AG04450 (cell line): ENCODE results near the gene GNAL. TPM values are rescaled to one million over a fixed set of nuclear protein-coding genes. Genes with fewer than 3 reads are reported as not detected.
A peak's percentile ranks its signal among the peaks of the same experiment; 100 is the strongest.

Source experiments
- CTCF ChIA-PET: fragments of 300-600, 350-600 bp; formaldehyde crosslinking; extraction: SDS; loops from one replicate; lab custom pipeline; 2022; ENCODE audit warnings: antibody characterized with exemption, inconsistent platforms; lab: Charles Lee
- POLR2A ChIA-PET: fragments of 350-600 bp; formaldehyde crosslinking; extraction: SDS; loops from one replicate; lab custom pipeline; 2021; ENCODE audit warnings: antibody characterized with exemption, inconsistent platforms; lab: Yijun Ruan, JAX
- DNase-seq: peaks from one replicate; pipeline ENCODE4 v3.0.0-alpha.2; 2011; ENCODE audit warnings: low read depth, low spot score
- H3K27ac ChIP-seq: one replicate; pipeline ENCODE4 v1.5.1; 2012; ENCODE audit warnings: low read depth, low read length, control low read depth
- H3K27me3 ChIP-seq: one replicate; pipeline ENCODE4 v1.6.0; 2012; ENCODE audit warnings: low read length; ENCODE audit not compliant: control insufficient read depth, insufficient read depth
- H3K4me3 ChIP-seq: 2 replicates; pipeline ENCODE4 v1.5.1; 2011; ENCODE audit warnings: mild to moderate bottlenecking, low read depth, low read length, control low read depth
- H3K9me3 ChIP-seq: 2 replicates; pipeline ENCODE4 v1.5.1; 2012; ENCODE audit warnings: low read length; ENCODE audit not compliant: control insufficient read depth, insufficient read depth
- polyA plus RNA-seq: library from polyadenylated mRNA; depleted of rRNA; stranded (reverse); fragments of >200 nt; gene quantifications from 2 replicates; pipeline ENCODE4 v1.2.3, GENCODE V29; 2011
- TF ChIP-seq, protein P1 (sequence below): IDR thresholded peaks from 2 replicates; pipeline ENCODE4 v1.5.1; 2011; ENCODE audit warnings: low read depth, low read length, control low read depth, inconsistent platforms

Gene GNAL
- polyA plus RNA-seq, 1 experiment, result 0.51 TPM

- ChIA-PET POLR2A (no interaction called here), CTCF (no interaction called here)
- peaks cover 3% of the 10 kb centered on the region for H3K27me3 ChIP-seq
- DNase-seq, result no peak
- no peaks in the 10 kb centered on the region for H3K9me3 ChIP-seq
- no peak overlapping the region for H3K4me3 ChIP-seq
- no peak overlapping the region for H3K27ac ChIP-seq
- TF ChIP-seq, protein P1, sequence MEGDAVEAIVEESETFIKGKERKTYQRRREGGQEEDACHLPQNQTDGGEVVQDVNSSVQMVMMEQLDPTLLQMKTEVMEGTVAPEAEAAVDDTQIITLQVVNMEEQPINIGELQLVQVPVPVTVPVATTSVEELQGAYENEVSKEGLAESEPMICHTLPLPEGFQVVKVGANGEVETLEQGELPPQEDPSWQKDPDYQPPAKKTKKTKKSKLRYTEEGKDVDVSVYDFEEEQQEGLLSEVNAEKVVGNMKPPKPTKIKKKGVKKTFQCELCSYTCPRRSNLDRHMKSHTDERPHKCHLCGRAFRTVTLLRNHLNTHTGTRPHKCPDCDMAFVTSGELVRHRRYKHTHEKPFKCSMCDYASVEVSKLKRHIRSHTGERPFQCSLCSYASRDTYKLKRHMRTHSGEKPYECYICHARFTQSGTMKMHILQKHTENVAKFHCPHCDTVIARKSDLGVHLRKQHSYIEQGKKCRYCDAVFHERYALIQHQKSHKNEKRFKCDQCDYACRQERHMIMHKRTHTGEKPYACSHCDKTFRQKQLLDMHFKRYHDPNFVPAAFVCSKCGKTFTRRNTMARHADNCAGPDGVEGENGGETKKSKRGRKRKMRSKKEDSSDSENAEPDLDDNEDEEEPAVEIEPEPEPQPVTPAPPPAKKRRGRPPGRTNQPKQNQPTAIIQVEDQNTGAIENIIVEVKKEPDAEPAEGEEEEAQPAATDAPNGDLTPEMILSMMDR, result no peak
Observed at GRCh38 chr18:11801573-11801972, 112.5 kb downstream of the GNAL start.

DNA sequence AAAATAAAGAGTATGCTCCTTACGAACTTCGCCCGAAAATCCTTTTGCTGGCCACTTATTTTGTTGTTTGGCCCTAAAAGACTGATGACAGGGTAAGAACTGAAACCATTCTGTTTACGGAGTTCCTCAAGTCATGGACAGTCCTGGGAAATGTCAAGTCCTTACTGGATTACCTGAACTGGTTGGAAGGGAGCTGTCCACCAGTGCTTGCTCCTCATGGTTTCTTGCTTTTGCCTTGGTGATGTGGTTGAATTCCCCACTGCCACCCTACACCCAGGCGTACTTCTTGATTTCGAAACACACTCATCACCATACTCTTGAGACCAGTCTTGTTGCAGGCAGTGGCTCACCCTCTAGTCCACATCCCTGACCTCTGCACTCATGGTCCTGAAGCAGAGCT, 113.1 kb downstream of the GNAL start:
- ChIA-PET POLR2A (no interaction called here), CTCF (no interaction called here)
- TF ChIP-seq, protein P1, result no peak

GRCh38 chr18:11802586-11802985, 113.5 kb downstream of the GNAL start:
- H3K9me3 ChIP-seq, result no peaks in the 10 kb centered on the region
- ChIA-PET CTCF (no interaction called here), POLR2A (no interaction called here)

More for the DNA sequence above, 113.1 kb downstream of the GNAL start:
- H3K27ac ChIP-seq, result no peak overlapping the region
- H3K27me3 ChIP-seq, result peaks cover 3% of the 10 kb centered on the region
- H3K9me3 ChIP-seq, result no peaks in the 10 kb centered on the region
- DNase-seq, result no peak
- no peak overlapping the region for H3K4me3 ChIP-seq

DNA sequence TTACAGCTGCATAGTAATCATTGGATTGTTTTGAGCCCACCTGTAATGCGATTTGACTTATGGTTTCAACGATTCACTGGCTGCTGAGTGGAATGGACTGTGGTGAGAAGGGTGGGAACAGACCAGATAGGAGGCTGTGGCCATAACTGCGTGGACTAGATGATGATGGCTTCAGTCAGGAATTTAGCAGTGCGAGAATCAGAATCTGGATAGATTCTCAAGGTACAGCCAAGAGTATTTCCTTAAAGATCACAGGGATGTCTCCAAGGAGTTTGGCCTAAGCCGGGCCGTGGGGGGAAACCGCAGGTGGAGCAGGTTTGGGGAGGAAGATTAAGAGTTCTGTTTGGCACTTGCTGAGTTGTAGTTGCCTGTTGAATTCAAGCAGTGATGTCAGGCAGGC, 118.2 kb downstream of the GNAL start:
- H3K27ac ChIP-seq, result no peak overlapping the region
- ChIA-PET CTCF (no interaction called here), POLR2A (interaction anchor here (0.6 to 0.9 kb wide), 3 partner anchors 39 to 502 kb away, joined by 3 to 7 read pairs (median 3); no protein-coding TSS in a partner anchor)
- H3K27me3 ChIP-seq, result peaks cover 3% of the 10 kb centered on the region
- no peaks in the 10 kb centered on the region for H3K9me3 ChIP-seq
- DNase-seq, result no peak
- no peak overlapping the region for H3K4me3 ChIP-seq
- TF ChIP-seq, protein P1, result no peak

More at GRCh38 chr18:11802586-11802985, 113.5 kb downstream of the GNAL start:
- TF ChIP-seq, protein P1, result no peak
- Histone ChIP-seq H3K4me3 (no peak overlapping the region), H3K27ac (no peak overlapping the region), H3K27me3 (peaks cover 3% of the 10 kb centered on the region)
- DNase-seq, result no peak

- peak overlapping the region; percentile 70 for H3K27ac ChIP-seq
- DNase-seq, result peak; percentile 26
- ChIA-PET CTCF (no interaction called here), POLR2A (no interaction called here)
- no peak overlapping the region for H3K4me3 ChIP-seq
- H3K9me3 ChIP-seq, result no peaks in the 10 kb centered on the region
- H3K27me3 ChIP-seq, result no peaks in the 10 kb centered on the region
- TF ChIP-seq, protein P1, result no peak
Observed at GRCh38 chr18:11808001-11808855, 119.2 kb downstream of the GNAL start.
